CD14-positive monocyte (primary cell): ENCODE results near the gene RAPGEF2. TPM values are rescaled to one million over a fixed set of nuclear protein-coding genes. Genes with fewer than 3 reads are reported as not detected.

ENCODE experiments used
- DNase-seq, 3 donors: peaks; one replicate each; pipeline ENCODE4 v3.0.0-alpha.2; 2011 to 2022
- H2AFZ ChIP-seq: 2 replicates; pipeline ENCODE4 v1.6.0; 2012; ENCODE audit warnings: mild to moderate bottlenecking, low read depth, low read length, inconsistent platforms; ENCODE audit not compliant: insufficient read depth, poor library complexity, severe bottlenecking
- H3K27ac ChIP-seq, 2 donors: 1 replicate in 1 of 2; 2 replicates in 1 of 2; pipeline ENCODE4 v1.5.1; 2012 to 2013; ENCODE audit warnings: low read length in 2 of 2, control low read depth in 1 of 2, inconsistent platforms in 1 of 2, low read depth in 1 of 2, mild to moderate bottlenecking in 1 of 2
- H3K27me3 ChIP-seq, 2 donors: one replicate each; pipeline versions ENCODE4 v1.6.0 to v1.6.1; 2011 to 2013; ENCODE audit warnings: low read length in 2 of 2; ENCODE audit not compliant: control insufficient read depth in 2 of 2, insufficient read depth in 2 of 2
- H3K36me3 ChIP-seq, 2 donors: replicated peaks in 1 of 2; 1 replicate in 1 of 2; 2 replicates in 1 of 2; pipeline versions ENCODE4 v1.5.1 to v1.6.1; 2012 to 2013; ENCODE audit warnings: low read length in 2 of 2, control low read depth in 1 of 2, inconsistent platforms in 1 of 2, mild to moderate bottlenecking in 1 of 2; ENCODE audit not compliant: insufficient read depth in 2 of 2, control insufficient read depth in 1 of 2
- H3K4me1 ChIP-seq, 2 donors: 1 replicate in 1 of 2; 2 replicates in 1 of 2; pipeline versions ENCODE4 v1.5.1 to v1.6.1; 2012 to 2013; ENCODE audit warnings: low read length in 2 of 2, control low read depth in 1 of 2, inconsistent platforms in 1 of 2, mild to moderate bottlenecking in 1 of 2, moderate library complexity in 1 of 2; ENCODE audit not compliant: insufficient read depth in 2 of 2, control insufficient read depth in 1 of 2
- H3K4me2 ChIP-seq: replicated peaks from 2 replicates; pipeline ENCODE3; 2012; ENCODE audit warnings: low read length, moderate library complexity, mild to moderate bottlenecking; ENCODE audit not compliant: poor library complexity, severe bottlenecking; ENCODE audit errors: extremely low read depth
- H3K4me3 ChIP-seq, 3 experiments: fragments of 200-600 bp in 1 of 3; sonication (generic) in 1 of 3; replicated peaks in 1 of 3; 1 replicate in 2 of 3; 2 replicates in 1 of 3; pipeline ENCODE4 v1.5.1; 2011 to 2013; ENCODE audit warnings: low read length in 3 of 3, mild to moderate bottlenecking in 3 of 3, control low read depth in 2 of 3, low read depth in 2 of 3, inconsistent platforms in 1 of 3, moderate library complexity in 1 of 3
- H3K79me2 ChIP-seq: 2 replicates; pipeline ENCODE4 v1.6.0; 2012; ENCODE audit warnings: mild to moderate bottlenecking, control low read depth, inconsistent platforms, low read length, moderate library complexity; ENCODE audit not compliant: insufficient read depth
- H3K9ac ChIP-seq: 2 replicates; pipeline ENCODE4 v1.6.0; 2017; ENCODE audit warnings: low read length, mild to moderate bottlenecking; ENCODE audit not compliant: insufficient read depth, poor library complexity, severe bottlenecking
- H3K9me3 ChIP-seq, 2 donors: replicated peaks in 1 of 2; 1 replicate in 1 of 2; 2 replicates in 1 of 2; pipeline versions ENCODE4 v1.5.1 to v1.6.1; 2012 to 2013; ENCODE audit warnings: low read length in 2 of 2, control low read depth in 1 of 2; ENCODE audit not compliant: control insufficient read depth in 1 of 2, insufficient read depth in 1 of 2
- H4K20me1 ChIP-seq: 2 replicates; pipeline ENCODE4 v1.6.0; 2012; ENCODE audit warnings: mild to moderate bottlenecking, low read length, control low read depth, moderate library complexity; ENCODE audit not compliant: insufficient read depth
- H3K27ac Mint-ChIP-seq, 7 donors: one replicate each; pipeline ENCODE4 v1.8.0; 2020; ENCODE audit warnings: mild to moderate bottlenecking in 7 of 7, mixed read lengths in 7 of 7, moderate library complexity in 6 of 7, inconsistent platforms in 2 of 7
- H3K27me3 Mint-ChIP-seq, 3 donors: one replicate each; pipeline ENCODE4 v1.8.0; 2021 to 2022; ENCODE audit warnings: low read depth in 3 of 3, mild to moderate bottlenecking in 3 of 3, mixed read lengths in 3 of 3, moderate library complexity in 3 of 3, inconsistent platforms in 1 of 3
- H3K36me3 Mint-ChIP-seq, 2 donors: one replicate each; pipeline ENCODE4 v1.8.0; 2020; ENCODE audit warnings: mixed read lengths in 2 of 2, inconsistent platforms in 1 of 2, mild to moderate bottlenecking in 1 of 2
- H3K4me1 Mint-ChIP-seq: one replicate; pipeline ENCODE4 v1.8.0; 2020; ENCODE audit warnings: mild to moderate bottlenecking, mixed read lengths
- H3K4me3 Mint-ChIP-seq, 2 donors: one replicate each; pipeline ENCODE4 v1.8.0; 2020; ENCODE audit warnings: mild to moderate bottlenecking in 2 of 2, mixed read lengths in 2 of 2, moderate library complexity in 1 of 2
- H3K9me3 Mint-ChIP-seq, 7 donors: one replicate each; pipeline ENCODE4 v1.8.0; 2020 to 2022; ENCODE audit warnings: mixed read lengths in 7 of 7, mild to moderate bottlenecking in 6 of 7, moderate library complexity in 6 of 7, inconsistent platforms in 2 of 7
- WGBS: methylation state at CpG from one replicate; pipeline ENCODE4 v1.1.5; 2013; ENCODE audit warnings: missing lambda C conversion rate; ENCODE audit not compliant: insufficient coverage; 5-methylcytosine and 5-hydroxymethylcytosine counted together
- intact Hi-C, 2 donors: fragments of 100-400 bp; cut with micrococcal nuclease; formaldehyde crosslinking; loops; one replicate each; pipeline versions ENCODE4 v1.15.0 to v1.15.1; 2023
- polyA plus RNA-seq, 3 donors: library from polyadenylated mRNA; depleted of rRNA in 1 of 3; unstranded in 2 of 3; stranded (reverse) in 1 of 3; fragments of 300-500 nt in 2 of 3; fragments of >200 nt in 1 of 3; fragmentation: Illumina TruSeq in 2 of 3; gene quantifications; 1 replicate in 2 of 3; 2 replicates in 1 of 3; pipeline ENCODE4 v1.2.3, GENCODE V29; 2012 to 2021
- TF ChIP-seq, protein P1 (sequence below): fragments of 200-600 bp; IDR thresholded peaks from one replicate; pipeline ENCODE4 v1.8.0; 2022; ENCODE audit warnings: antibody characterized with exemption, mild to moderate bottlenecking

RAPGEF2 gene
- polyA plus RNA-seq, 3 donors, result 1.5 to 29.8 (median 2.0) TPM

DNA sequence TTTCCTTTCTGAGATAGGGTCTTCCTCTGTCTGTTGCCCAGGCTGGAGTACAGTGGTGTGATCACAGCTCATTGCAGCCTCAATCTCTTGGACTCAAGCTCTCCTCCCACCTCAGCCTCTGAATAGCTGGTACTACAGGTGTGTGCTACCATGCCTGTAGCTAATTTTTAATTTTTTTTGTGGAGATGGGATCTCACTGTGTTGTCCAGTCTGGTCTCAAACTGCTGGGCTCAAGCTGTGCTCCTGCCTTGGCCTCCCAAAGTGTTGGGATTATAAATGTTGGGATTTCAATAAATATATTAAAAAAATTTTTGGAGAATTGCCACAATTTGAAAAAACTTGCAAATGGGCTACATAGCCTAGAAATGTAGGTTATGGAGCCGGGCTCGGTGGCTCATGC, 18.5 kb downstream of the RAPGEF2 start:
- peaks cover 38% of the 10 kb centered on the region for H3K79me2 ChIP-seq
- Mint-ChIP-seq H3K27ac (peak overlapping the region in 2 of 7 donors; percentile 68 to 81), H3K9me3 (no peaks in the 10 kb centered on the region), H3K36me3 (peaks cover 1 to 2% of the 10 kb centered on the region in 2 donors), H3K4me3 (no peak overlapping the region), H3K4me1 (peaks cover 7% of the 10 kb centered on the region), H3K27me3 (peaks cover 0 to 4% (median 0%) of the 10 kb centered on the region in 3 donors)
- intact Hi-C loops, result no loop called here
- peaks cover 95% of the 10 kb centered on the region for H4K20me1 ChIP-seq
- H3K27me3 ChIP-seq, result no peaks in the 10 kb centered on the region
- H3K4me1 ChIP-seq, result no peaks in the 10 kb centered on the region
- no peaks in the 10 kb centered on the region for H3K36me3 ChIP-seq
- DNase-seq, result no peak
- no peak overlapping the region for H2AFZ ChIP-seq
- H3K27ac ChIP-seq, result no peak overlapping the region
- H3K4me2 ChIP-seq, result no peak overlapping the region
- H3K4me3 ChIP-seq, result no peak overlapping the region
- TF ChIP-seq, protein P1, sequence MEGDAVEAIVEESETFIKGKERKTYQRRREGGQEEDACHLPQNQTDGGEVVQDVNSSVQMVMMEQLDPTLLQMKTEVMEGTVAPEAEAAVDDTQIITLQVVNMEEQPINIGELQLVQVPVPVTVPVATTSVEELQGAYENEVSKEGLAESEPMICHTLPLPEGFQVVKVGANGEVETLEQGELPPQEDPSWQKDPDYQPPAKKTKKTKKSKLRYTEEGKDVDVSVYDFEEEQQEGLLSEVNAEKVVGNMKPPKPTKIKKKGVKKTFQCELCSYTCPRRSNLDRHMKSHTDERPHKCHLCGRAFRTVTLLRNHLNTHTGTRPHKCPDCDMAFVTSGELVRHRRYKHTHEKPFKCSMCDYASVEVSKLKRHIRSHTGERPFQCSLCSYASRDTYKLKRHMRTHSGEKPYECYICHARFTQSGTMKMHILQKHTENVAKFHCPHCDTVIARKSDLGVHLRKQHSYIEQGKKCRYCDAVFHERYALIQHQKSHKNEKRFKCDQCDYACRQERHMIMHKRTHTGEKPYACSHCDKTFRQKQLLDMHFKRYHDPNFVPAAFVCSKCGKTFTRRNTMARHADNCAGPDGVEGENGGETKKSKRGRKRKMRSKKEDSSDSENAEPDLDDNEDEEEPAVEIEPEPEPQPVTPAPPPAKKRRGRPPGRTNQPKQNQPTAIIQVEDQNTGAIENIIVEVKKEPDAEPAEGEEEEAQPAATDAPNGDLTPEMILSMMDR, result no peak
- no peak overlapping the region for H3K9ac ChIP-seq
- no peaks in the 10 kb centered on the region for H3K9me3 ChIP-seq
- WGBS, result no CpG with 5 or more reads among the region's 2 CpGs

DNA sequence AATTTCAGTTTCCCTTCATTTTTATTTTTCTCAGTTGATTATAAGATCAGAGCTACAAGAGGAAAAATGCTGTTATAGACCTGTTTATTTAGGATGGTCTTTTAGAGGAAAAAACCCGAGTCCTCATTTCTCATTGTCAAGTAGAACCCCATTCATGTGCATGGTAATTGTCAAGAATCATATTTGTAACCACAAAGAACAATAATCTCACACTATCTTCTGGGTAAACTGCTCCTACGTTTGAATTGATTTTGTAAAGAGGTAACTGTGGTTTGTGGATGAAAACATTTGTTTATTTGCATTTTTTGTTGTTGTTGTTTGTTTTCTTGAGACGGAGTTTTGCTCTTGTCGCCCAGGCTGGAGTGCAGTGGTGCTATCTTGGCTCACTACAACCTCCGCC, 23.8 kb downstream of the RAPGEF2 start:
- TF ChIP-seq, protein P1, result no peak
- Mint-ChIP-seq H3K36me3 (peaks cover 1 to 5% of the 10 kb centered on the region in 2 donors), H3K9me3 (no peaks in the 10 kb centered on the region), H3K27me3 (no peaks in the 10 kb centered on the region), H3K4me1 (peaks cover 11% of the 10 kb centered on the region), H3K4me3 (no peak overlapping the region), H3K27ac (peak overlapping the region in 1 of 7 donors; percentile 31)
- no peaks in the 10 kb centered on the region for H3K36me3 ChIP-seq
- H3K27me3 ChIP-seq, result no peaks in the 10 kb centered on the region
- peaks cover 95% of the 10 kb centered on the region for H4K20me1 ChIP-seq
- H3K9me3 ChIP-seq, result no peaks in the 10 kb centered on the region
- H2AFZ ChIP-seq, result no peak overlapping the region
- no peak overlapping the region for H3K27ac ChIP-seq
- intact Hi-C loops, result no loop called here
- H3K4me2 ChIP-seq, result no peak overlapping the region
- 80% methylated on average over 1 of the region's 5 CpGs for WGBS
- peaks cover 30% of the 10 kb centered on the region for H3K79me2 ChIP-seq
- H3K4me3 ChIP-seq, result no peak overlapping the region
- H3K4me1 ChIP-seq, result no peaks in the 10 kb centered on the region
- DNase-seq, result no peak
- no peak overlapping the region for H3K9ac ChIP-seq
